ENCODE results near the gene SPEG.

Gene SPEG

DNA sequence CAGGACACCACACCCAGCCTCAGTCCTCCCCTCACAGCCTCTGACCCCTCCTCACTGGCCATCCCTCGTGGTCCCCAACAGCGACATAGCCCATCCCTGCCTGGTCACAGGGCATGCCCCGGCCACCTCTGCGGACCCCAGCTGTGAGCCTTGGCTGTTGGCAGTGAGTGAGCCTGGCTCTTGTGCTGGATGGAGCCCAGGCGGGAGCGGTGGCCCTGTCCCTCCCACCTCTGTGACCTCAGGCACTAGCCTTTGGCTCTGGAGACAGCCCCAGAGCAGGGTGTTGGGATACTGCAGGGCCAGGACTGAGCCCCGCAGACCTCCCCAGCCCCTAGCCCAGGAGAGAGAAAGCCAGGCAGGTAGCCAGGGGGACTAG is 8.6 kb upstream of the SPEG start:
- no peak for DNase-seq

DNA sequence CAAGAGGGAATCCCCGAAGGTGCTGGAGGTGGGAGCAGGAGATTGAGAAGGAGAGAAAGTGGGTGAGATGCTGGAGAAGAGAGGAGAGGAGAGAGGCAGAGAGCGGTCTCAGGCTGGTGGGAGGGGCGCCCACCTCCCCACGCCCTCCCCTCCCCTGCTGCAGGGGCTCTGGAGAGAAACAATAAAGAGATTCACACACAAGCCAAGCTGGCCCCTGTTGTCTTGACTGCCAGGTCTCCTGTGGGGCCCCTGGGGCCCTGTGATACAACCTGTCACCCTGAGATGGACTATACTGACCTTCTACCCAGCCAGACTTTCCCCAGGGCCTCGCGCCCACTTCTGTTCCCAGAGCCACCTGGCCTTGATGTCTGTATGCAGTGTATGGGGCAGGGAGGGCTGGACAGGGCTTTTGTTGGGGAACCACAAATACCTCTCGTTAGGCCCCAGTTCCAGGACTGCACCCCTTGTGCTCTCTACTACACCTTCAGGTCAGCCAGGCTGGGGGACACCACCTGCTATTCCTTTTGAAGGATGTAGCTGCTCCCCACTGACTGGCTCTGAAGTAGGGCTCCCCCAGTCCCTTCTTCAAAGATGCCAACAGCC is 8.0 kb upstream of the SPEG start:
- DNase-seq = no peak

DNA sequence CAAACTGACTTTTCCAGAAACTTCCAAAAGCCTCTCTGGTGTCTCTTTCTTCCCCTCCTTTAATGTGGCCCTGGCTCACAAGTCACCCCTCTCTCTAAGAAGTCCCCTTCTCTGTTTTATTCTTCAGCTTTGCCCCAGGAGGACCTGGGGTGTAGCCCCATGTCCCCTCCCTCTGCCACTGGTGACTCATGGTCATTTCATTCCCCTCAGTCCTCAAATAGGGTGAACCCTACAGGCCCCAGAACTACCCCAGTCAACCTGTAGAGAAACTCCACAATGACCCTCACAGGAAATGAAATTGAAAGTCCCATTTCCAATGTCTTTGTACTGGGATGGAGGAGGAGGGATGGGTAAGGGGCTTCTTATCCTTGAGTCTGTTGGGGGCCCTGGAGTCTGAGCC is 6.2 kb upstream of the SPEG start:
- DNase-seq = no peak

DNA sequence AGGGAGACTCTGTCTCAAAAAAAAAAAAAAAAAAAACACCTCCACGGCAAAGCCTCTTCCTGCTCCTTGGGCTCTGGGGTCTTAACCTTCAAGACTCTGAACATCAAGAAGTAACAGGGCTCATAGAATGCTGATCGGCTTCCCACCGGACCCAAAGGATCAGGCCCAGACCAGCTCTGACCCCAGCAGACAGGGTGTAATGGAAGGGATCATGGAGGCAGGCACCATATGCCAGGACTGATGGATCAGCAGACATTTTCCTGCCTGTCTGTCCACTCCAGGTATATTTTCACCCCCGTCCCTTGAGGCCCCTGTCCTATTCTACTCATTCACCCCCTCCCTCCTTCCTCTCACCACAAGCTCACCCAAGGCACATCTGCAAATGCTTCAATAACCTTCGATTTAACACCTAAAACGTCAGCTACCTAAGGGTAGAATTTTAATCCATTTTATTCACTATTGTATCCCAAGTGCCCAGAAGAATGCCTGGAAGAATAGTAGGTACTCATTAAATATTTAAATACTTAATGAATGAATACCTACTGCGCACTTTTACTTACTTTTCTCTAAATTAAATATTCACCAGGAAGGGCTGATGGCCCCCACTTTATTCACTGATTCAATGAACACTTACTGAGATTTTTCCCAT is 4.6 kb upstream of the SPEG start:
- DNase-seq = no peak

DNA sequence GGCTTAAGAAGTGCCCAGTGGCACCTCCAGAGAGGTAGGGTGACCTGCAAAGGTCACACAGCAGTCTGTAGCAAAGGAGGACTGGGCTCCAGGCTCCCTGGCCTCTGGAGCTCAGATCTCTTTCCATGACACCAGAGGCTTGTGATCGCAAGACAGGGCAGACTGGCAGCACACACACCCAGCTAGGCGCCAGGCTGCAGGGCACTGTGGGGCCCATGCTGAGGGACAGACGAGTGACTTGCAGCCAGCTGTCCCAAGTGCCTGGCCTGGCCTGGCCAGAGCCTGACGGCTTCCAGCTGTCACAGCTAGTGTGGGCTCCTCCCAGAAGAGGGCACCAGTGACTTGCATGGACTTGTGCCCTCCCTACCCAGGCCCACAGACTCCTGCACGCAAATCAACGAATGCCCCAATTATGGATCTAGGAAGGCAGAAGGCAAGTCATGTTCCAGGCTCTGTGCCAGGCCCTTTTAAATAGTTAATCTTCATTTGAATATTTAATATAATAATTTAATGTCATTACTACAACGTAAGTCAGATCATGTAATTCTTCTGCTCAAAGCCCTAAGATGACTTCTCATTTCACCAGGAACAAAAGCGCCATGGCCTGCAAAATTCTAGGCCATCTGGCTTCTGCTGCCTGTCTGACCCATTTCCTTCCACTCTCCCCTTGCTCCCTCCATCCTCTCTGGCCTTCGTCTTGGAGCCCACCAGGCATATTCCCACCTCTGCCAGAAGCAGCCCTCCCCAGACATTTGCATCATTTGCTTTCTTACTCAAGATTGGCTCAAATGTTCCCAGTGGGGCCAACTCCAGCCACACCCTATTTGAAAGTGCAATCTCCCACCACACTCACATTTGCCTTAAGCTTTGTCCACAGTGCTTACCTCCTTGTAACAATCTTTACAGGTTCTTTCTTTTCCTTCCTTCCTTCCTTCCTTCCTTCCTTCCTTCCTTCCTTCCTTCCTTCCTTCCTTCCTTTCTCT is 3.7 kb upstream of the SPEG start:
- DNase-seq = no peak

DNA sequence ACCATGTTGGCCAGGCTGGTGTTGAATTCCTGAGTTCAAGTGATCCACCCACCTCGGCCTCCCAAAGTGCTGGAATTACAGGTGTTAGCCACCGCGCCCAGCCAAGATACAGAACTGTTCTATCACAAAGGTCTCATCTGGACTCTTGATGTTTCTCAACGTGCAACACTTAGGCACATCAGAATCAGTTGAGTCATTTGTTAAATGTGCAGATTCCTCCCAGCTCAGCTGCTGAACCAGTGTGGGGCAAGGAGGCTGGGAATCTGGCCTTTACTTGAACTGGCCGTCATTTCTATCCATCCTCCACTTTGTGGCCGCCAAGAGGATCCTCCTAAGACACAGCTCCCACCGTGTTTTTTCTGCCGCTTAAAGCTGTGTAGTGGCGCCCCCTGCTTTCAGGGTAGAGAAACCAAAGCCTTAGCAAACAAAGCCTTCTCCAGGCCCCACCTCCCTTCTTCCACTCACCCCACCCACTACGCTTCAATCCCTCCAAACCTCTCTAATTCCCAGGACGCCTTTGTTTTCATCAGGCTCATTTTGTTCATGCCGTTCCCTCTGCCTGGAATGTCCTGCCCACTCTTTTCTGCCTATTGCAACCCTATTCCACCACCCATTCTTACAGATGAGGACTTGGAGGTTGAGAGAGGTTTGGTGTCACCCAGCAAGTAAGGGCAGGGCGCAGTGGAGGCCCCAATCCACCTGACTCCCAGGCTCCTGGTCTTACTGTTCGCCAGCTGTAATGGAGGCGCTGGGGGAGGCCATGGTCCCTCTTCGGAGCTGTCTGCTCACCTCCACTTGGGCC is 776 bp upstream of the SPEG start:
- DNase-seq = no peak

DNA sequence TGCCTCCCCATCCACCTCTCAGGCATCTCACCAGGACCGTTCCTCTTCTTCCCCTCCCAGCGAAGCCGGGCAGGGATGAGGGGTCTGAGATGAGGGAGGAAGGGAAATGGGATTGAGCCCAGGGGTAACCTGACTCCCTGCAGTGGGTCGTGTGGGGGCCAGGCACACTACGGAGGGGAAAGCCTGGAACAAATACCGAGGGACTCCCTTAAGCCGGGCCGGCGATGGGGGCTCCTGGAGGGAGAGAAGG is 250 bp upstream of the SPEG start:
- no peak for DNase-seq

DNA sequence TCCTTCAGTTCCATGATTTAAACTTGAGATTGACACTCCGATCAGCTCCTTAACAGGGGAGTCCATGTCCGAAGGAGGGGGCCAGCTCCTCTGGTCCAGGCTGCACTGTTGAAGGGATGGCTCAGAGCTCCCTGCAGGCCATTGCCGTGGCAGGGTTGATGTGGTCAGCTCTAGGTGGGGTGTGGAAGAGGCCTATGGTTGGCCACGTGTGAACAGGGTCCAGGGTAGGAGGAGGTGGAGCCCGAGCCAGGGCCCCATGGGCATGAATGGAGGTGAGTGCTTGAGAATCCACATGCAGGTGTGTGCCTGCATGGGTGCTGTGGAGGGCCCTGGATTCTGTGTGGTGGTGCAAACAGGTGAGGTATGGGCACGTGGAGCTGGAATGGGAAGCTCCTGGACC is 1.1 kb downstream of the SPEG start:
- DNase-seq = no peak

DNA sequence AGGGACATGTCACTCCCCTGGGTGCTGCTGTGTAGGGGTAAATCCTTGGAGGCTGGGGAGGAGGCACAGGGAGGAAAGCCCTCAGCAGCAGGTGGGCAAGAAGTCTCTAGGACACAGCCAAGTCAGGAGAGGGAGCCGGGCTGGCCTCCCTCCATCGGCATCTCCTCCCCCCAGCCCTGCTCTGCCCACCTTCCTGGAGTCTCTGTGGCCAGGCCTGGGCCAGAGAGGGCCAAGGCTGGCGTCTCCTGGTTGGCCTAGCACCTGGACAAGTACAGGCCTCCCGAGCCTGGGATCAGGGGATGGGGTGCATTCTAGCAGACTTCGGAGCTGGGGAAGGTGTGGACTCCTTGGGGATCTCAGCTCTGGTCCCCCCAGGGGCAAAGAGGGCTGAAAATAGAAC is 1.8 kb downstream of the SPEG start:
- DNase-seq = no peak

DNA sequence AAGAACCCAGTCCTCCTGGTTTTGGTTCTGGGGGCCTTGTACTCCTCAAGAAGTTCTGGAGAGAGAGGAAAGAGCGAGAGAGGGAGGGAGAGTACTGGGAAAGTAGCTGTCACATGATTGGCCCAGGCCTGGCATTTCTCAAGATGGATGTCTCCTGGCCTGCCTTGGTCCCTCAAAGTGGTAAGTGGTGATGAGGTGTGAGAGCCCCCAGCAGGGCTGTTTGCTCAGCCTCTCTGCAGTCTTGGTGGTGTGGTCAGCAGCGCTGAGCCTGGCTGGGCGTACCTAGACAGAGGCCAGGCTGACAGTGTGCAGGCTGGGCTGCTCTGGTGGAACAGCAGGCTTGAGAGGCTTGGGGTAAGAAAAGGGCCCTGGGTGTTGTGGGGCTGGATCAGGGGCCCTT is 2.5 kb downstream of the SPEG start:
- no peak for DNase-seq

DNA sequence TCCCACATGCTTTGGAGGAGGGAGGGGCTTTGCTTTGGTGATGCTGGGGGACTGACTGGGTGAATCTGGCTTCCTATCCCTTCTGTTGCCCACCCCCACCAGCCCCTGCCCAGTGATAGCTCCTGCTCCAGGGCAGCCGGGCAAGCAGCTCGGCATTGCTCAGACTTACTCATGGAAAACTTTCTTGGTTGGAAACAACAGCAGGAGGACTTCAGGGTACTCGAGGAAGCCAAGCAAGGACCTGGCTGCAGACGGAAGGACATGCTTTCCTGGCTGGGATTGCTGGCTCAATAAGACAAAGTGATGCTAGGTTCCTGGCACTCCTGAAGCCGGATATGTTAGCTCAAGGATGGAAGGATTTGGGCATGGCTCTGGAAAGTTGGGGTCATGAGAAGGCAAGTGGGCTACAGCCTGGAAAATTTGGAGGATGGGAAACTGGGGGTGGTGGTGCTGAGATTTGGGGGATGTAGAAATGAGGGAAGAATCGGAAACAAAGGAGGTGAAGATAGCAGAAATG is 3.1 kb downstream of the SPEG start:
- no peak for DNase-seq

DNA sequence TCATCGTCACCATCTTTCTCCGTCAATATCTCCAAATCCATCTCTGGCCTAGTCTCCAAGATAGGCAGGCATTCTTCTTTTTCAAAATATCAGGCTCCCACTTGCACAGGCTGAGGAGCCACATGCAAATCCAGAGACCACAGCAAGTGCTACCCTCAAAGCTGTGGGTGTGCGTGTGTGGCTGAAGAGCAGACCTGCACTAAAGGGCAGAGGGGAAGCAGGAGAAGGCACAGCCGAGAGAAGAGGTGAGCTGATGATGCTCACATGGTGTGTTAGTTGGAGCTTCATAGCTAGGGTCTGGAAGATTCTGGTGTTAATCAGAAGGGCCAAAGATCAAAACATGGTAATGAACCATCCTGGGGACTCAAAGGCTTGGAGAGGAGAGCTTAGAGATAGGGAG is 3.8 kb downstream of the SPEG start:
- no peak for DNase-seq

DNA sequence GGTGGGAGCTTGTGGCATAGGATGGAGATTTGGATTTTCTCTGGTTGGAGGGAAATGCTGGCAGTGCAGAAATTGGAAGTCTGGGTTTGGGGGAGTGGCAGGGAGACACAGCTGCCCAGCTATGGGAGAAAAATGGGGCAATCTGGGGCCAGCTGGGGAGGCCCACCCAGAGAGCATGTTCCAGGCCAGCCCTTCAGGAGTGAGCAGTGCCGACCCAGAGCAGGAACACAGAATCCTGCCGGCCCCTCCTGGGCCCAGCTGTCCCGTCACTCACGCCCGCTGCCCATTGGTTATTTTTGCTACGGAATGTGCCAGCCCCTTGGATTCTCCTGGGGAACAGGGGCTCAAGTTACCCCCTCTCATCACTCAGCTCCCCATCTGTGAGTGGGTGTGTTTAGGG is 4.9 kb downstream of the SPEG start:
- no peak for DNase-seq

DNA sequence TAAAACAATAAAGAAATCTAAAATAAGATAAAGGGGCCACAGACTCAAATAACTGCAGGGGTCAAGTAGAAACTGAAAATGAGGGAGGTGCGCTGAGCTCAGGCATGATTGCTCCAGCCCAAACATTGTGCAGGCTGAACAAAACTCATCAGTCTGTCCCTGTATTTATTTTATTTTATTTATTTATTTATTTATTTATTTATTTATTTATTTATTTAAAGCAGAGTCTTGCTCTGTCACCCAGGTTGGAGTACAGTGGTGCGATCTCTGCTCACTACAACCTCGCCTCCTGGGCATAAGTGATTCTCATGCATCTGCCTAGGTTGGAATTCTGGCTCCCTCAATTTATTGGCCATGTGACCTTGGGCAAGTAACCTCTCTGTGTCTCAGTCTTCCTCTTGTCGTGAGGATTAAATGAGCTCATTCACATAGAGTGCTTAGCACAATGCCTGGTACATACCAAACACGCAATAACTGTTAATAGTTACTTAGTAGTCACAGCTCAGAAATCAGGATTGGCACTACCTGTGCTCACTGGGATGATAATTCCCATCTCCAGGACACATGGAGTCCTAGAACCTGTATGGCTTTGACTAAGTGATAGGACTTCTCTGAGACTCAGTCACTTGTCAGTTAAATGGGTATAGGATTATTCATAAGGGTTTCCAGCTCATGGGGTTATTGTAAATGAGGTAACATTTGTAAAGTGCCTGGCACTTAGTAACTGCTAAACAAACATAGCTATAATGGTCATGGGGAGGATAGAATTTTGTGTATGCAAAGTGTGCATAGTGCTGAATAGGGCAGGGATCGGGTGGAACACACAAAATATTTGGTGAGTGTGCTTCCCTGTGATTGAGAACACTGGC is 6.0 kb downstream of the SPEG start:
- DNase-seq = no peak

DNA sequence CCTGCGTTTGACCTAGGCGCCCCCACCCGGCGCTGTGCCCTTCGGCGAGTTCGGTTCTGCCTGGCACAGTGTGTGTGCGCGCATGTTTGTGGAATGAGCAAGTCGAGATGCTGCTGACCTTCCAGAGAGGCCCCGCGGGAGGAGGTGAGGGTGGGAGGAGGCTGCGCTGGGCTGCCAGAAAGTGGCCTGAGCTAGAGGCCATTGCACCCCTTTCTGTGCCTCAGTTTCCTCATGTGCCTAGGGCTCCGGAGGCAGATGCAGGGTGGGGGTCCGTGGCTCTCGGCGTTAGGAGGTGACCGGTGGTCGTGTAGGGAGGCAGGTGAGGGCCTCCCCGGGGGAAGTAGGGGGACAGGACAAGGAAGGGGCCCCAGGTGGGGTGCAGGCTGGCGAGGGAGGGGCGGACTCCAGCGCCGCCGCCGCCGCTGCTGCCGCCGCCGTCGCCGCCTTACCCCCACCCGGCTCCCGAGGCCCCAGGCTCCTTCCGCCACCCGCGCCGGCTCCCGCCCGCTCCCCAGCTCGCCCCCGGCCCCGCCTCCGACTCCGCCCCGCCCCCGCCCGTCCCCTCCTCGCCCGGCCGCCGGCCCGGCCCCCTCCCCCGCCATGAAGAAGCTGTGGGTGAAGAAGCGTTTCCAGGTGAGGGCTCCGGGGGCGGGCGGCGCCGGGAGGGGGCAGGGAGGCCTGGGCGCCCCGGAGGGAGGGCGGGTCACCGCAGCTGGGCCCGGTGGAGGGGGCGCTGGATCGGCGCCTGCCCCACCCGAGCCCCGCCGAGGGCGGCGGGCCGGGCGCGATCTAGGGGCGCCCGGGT is 7.0 kb downstream of the SPEG start:
- peak; percentile 92 for DNase-seq

DNA sequence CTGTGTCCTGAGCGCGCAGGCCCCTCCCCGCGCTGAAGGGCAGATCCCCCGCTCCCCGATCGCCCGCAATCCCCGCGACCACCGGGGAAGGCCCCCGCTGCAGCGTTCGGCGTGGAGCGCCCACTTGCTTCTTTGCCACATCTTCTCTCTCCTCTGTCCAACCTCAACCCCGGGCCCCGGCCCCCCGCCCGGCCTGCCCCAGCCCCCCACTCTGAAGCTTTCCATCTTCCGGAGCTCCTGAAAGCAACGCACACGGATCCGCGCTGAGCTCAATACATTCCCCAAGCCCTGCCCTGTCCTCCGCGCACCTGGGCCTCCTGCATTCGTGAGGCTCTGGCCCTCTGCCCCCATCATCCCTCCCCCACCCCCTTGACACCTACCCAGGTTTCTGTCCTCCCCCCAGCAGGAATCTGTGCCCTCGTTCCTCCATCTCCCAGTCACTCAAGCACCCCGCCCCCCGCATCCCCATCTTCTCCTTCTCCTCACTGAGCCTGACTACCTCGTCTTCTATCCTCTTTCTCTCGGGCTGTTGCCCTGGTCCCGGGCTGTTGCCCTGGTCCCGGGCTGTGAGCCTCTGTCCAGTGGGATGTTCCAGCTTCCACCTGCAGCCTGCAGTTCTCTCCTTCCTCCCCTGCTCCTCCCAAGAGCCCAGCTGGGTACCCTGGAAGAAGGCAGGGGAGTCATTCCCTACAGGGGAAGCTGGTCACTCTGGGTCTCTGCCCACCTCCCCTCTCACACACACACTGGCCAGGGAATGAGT is 7.8 kb downstream of the SPEG start:
- no peak for DNase-seq

DNA sequence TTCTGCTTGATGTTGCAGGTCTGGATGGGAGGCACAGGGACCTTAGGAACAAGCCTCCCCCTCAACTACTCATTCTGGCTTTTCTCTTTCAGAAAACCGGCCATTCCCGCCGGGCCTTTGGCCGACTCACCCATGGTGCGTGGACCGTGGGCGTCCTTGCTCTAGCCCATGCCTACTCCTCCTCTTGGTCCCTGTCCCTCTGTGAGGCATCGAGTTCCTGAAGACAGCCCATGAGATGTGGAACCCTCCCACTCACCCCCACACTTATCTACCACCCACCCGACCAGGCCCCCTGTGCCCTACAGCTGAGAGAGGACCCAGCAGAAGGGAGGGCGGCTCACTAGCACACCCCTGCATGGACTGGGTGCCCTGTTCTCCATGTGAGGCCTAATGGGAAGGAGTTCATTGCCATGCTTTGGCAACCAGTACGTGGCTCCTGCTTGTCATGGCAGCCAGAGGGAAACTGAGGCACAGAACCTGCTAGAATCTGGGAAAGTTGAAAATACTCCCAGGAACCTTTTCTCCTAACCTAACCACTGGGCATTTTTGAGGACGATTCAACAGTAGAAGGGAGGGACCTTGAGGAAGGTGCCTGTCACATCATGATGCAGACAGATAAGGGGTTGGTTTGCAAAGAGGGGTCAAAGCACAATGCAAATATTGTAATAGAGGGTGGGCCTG is 8.5 kb downstream of the SPEG start:
- no peak for DNase-seq

DNA sequence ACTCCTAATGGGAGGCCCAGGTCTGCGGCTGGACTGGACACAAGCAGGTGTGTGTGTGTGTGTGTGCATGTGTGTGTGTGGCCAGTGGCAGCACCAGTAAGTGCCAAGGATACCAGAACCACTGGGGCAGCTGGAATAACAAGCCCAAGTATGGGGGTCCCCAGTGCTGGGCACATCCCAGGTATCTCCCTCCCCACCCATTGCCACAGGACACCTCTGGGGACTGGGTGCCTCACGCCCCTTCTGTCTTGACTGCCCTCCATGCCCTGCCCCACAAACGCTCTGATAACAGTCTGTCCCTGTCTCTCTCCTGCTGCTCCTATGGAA is 9.0 kb downstream of the SPEG start:
- DNase-seq = no peak

DNA sequence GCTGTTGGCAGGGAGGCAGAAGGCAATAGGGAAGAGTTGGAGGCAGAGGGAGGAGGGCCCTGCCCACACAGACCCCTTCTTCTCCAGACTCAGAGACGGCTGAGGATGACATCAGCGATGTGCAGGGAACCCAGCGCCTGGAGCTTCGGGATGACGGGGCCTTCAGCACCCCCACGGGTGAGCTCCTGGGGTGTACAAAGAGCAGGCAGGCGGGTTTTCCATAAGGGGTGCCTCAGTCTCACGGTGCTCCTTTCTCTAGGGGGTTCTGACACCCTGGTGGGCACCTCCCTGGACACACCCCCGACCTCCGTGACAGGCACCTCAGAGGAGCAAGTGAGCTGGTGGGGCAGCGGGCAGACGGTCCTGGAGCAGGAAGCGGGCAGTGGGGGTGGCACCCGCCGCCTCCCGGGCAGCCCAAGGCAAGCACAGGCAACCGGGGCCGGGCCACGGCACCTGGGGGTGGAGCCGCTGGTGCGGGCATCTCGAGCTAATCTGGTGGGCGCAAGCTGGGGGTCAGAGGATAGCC is 10.0 kb downstream of the SPEG start:
- DNase-seq = no peak

DNA sequence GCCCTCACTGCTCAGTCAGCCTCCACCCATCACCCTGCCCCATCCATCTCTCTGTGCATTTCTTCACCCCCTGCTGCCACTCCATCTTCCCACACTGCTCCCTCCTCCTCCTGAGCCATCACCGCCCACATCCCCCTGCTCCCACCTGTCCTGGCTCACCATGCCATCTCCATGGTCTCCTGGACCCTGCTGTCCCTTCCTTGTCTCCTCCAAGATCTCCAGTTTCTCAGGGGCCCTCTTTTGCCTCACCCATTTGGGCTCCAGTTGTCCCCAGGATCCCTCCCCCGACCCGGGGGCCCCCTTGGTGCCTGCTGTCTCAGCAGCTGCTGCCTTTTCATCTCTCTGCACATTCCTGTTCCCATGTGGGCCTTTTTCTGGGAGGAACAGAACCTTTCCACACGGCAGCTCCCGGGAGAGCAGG is 10.6 kb downstream of the SPEG start:
- no peak for DNase-seq
